ENCODE results near the gene NCKAP5.

- no peak for TF ChIP-seq TAF1 (IDR thresholded peaks at IDR 0.05; ENCODE audit: low read depth)
- TF ChIP-seq YY1 (IDR thresholded peaks at IDR 0.05; ENCODE audit: low read depth), result no peak
- no peak for TF ChIP-seq USF1 (IDR thresholded peaks at IDR 0.05)
Measured at GRCh38 chr2:133249362-133249761, 318.9 kb downstream of the NCKAP5 start.
